Cerebellar nuclear complex (tissue), 1 donor: ENCODE results near the gene CACNA1I.
A peak's percentile ranks its signal among the peaks of the same experiment; 100 is the strongest.
"Not testable (repeated sequence)": the region's sequence is repeated elsewhere in the genome, so short reads cannot be mapped to it uniquely, and the experiment has no call there.

Experiments used
- DNase-seq, 2 experiments: peaks; one replicate each; lab custom pipeline; 2025; lab: John Stamatoyannopoulos, UW

CACNA1I gene

GRCh38 chr22:39570665-39571064 lies at the start of gene CACNA1I:
TSS of gene CACNA1I (plus strand) at chr22:39570753. CDS start at chr22:39570753, 0 bp downstream.
- DNase-seq = no peak

GRCh38 chr22:39521106-39521885 lies 49.3 kb upstream of the CACNA1I start:
- DNase-seq = not testable (repeated sequence)

- not testable (repeated sequence) for DNase-seq
These were observed 48.5 kb upstream of the CACNA1I start for GRCh38 chr22:39522091-39522490.

DNA sequence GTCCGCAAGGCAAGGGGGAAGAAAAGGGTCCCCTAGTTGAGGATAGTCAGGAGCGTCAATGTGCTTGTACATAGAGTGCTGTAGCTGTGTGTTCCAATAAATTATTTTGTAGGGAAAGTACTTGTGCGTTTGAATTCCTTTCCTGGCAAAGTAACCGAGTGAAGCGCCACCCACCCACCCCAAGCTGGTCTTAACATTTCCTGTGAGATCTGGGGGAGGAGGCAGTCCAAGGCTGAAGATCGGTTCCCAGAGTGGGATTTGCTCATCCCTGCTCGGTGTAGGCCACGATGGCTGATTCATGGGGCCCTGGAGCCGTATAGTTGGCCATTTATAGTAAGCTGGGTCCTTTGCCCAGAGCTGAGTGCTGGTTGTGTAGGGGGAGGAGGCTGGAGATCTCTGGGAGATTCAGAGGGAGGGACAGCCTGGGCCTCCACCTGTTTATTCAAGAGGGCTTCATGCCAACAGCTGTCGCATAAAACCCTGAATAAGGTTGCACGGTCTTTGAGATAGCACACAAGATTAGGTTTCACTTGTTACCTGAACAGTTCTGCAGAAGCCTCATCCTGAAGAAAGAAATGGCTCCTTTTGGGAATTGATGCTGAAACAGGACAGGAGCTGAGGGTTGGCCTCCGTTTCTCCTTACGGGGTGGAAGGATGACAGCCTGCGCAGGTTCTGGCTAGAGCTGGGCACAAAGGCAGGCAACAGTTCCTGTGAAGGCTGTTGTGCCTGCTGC lies 47.8 kb upstream of the CACNA1I start:
- DNase-seq = no peak

DNA sequence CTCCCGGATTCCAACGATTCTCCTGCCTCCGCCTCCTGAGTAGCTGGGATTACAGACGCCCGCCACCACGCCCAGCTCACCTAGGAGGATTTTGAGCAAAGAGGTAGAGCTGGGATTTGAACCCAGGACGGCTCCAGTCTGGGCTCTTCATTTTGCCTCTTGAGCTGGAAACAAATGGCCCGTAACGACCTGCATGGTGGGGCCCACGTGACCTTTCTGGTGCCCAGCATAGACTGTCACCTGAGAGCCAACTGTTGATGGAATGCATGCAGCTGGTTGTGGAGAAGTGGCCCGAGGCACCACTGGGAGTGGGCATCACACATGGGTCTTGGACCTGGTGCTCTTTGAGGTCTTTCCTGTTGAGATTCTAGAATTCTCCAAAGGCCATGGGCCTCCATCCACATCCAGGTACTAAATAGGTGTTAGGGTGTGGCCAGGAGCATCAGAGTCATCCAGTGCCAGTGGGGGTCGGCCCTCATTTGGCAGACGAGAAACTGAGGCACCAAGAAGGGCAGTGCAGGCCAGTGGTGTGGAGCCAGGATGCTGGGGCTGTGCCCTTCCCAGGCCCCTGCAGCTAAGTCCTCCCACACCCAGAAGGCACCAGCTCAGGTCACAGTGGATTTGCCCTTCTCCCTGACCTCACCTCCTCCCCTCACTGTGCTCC lies 46.3 kb upstream of the CACNA1I start:
- DNase-seq = no peak

- DNase-seq = no peak
These were observed 45.5 kb upstream of the CACNA1I start for GRCh38 chr22:39524753-39525657.

DNA sequence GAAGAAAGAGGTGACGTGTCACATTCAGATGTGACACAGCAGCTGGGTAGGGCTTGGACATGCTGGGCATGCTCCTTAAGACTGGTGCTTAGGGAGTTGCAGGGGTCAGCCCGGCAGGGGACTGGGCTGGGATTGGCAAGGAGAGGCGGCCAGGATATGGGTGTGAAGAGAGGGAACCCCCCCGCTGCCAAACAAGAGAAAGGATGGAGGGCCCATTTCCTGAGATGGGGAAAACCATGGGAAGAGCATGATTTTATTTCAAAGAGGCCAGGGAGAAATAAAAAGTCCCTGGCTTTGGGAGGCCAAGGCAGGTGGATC lies 44.9 kb upstream of the CACNA1I start:
- DNase-seq = no peak

DNA sequence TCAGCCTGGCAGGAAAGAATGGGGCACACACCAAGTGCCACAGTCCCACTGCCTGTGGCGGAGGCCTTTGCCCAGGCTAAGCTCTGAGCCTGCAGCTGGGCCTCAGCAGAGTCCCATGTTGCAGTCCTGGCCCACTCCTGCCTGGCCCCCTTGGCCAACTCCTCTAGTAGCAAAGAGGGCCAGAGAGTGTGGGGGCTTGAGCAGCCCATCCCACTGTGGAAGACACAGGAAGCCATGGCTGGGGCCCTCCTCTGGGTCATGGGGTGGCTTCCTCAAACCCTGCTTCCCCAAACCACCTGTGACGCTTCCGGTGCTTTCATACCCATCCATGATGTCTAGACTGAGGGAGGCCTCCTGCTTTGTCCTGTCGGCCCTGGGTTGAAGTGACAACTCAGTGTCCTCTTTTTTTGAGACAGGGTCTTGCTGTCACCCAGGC lies 43.8 kb upstream of the CACNA1I start:
- DNase-seq = no peak

GRCh38 chr22:39527481-39527961 lies 43.0 kb upstream of the CACNA1I start:
- DNase-seq = no peak

- no peak for DNase-seq
These were observed 42.4 kb upstream of the CACNA1I start for GRCh38 chr22:39528080-39528661.

- DNase-seq = peak; percentile 42 to 83
These were observed 41.7 kb upstream of the CACNA1I start for GRCh38 chr22:39528681-39529486.

- no peak for DNase-seq
These were observed 41.1 kb upstream of the CACNA1I start for GRCh38 chr22:39529487-39529851.

DNA sequence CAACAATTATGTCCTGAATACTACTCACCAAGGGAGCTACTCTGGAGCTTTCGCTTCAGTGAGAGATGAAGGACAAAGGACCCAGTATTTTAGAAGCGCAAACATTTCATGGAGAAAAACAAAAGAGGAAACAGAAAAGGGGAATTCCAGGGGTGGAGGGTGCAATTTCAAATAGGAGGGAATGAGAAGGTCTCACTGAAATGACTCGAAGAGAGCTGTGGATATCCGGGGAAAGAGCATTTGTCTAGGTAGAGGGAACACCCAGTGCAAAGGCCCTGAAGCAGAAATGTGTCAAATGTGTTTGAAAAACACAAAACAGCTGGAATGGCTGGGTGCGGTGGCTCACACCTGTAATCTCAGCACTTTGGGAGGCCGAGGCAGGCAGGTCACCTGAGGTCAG lies 40.4 kb upstream of the CACNA1I start:
- no peak for DNase-seq

GRCh38 chr22:39530692-39531331 lies 39.7 kb upstream of the CACNA1I start:
- peak in 1 of 2 experiments; percentile 10 for DNase-seq

DNA sequence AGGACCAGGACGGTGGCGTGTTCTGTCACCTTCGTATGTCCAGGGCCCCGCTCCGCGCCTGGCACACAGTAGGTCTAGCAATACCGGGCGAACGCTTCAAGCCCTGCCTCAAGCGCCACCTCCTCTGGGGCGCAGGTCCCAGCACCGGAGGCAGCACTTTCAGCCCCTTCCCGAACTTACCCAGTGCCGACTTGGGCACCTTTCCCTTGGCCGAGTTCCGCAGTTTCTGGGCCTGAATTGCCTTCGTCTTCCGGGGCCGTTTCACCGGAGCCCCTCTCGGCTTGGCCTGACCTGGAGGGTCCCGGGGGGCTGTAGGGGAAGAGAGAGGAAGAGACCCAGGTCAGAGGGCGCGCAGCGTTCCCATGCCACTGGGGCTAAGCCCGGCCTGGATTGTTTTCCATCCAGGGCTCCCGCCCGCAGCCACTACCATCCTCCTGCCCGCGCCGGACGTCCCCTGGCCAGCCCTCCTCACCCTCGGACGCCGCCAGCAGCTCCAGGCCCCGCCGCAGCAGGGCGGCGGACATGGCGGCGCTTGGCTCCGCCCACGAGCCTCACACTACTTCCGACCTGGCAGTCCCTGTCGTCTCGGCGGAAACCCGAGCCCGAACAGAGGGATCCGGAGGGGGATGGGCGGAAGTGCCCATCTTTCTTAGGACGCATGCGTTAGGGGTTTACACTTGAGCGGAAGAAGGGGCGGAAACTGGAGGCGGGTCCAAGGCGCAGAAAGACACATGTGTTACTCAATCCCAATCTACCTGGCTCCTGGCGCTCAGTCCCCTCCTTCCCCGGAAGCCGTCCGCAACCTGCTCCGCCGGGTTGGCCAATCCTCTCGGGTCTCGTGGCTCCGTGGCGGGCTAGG lies 38.1 kb upstream of the CACNA1I start, which contains the start of gene RPS19BP1:
Gene RPS19BP1, minus strand, starts transcription at position 534 of the 859 bp plus-strand sequence. Its CDS starts 10 bp downstream, at position 524.
- DNase-seq = peak; percentile 96 to 98

DNA sequence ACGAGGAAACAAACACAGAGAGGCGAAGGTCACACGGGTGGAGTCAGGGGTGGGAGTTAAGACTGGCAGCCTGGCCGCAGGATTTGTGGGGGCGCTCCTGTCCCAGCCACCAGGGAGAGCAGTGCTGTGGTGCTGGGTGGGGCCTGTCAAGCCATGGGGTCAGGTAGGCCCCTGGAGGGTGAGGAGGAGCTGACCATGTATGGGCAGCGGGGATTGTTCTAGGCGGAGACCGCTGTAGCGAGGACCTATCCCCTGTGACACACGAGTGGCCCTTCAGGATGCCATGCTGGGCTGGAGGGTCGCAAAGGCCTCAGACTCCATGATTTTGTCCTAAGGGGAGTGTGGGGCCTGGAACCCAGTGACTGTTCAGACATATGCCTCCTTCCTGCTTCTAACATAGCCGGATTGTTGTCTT lies 36.5 kb upstream of the CACNA1I start:
- no peak for DNase-seq

DNA sequence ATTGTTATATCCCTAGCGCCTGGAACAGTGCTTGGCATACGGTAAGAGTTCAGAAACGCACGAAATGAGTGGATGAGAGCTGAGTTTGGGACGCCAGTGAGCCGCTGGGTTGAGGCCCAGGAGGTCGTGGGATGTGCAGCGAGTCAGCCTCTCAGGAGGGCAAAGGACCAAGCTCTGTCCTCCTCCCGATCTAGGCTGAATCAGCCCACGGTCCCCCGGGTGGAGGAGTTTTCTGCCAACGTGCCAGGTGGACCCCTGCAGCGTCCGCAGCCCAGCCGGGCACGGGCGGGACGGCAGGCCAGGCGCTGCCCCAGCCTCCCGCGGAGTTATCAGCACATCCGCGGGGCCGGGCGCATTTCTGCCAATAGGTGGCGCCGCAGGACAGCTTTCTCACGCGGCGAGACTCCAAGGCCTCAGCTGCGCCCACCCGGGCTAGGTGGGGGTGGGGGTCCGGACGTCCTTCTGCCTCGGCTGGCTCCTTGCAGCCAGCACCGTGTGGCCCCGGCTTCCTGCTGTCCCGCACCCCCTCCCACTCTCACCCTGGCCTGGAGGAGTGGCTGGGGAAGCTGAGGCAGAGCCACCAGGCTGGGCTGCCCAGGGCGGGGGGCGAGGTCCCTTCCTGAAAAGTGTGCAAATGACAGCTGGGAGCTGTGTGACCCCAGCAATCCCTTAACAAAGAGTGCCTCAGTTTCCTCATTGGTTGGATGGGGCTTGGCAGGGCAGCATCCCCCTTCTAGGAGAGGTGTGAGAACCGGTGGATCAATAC lies 35.8 kb upstream of the CACNA1I start:
- DNase-seq = peak in 1 of 2 experiments; percentile 46

- DNase-seq = no peak
These were observed 35.2 kb upstream of the CACNA1I start for GRCh38 chr22:39535357-39535725.
